ENCODE data around the gene STOX1.
"Not testable (repeated sequence)": the region's sequence is repeated elsewhere in the genome, so short reads cannot be mapped to it uniquely, and the experiment has no call there.

Gene STOX1

DNA sequence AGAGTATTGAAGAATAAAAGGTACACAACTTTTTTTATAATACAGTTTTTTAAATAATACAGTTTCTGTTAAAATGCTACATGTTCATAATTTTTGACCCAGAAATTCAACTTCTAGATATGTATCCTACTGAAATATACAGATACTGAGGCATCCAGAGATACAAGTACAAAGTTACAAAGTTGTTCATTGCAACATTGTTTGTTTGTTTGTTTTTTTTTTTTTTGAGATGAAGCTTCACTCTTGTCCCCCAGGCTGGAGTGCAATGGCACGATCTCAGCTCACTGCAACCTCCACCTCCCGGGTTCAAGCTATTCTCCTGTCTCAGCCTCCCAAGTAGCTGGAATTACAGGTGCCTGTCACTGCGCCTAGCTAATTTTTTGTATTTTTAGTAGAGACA is 105.5 kb downstream of the STOX1 start:
- H3F3A ChIP-seq (ENCODE audit: insufficient read depth, low read length); H3K9me2 ChIP-seq (ENCODE audit: low read depth, low read length); H4K20me1 ChIP-seq (ENCODE audit: insufficient read depth, low read length); H2AFZ ChIP-seq (ENCODE audit: low read length); H3K79me2 ChIP-seq (ENCODE audit: insufficient read depth, low read length); H3K4me3 ChIP-seq (ENCODE audit: low read depth, low read length, poor library complexity, severe bottlenecking); H3K9me3 ChIP-seq (ENCODE audit: low read length); H3K9ac ChIP-seq (ENCODE audit: low read length); H3K27ac ChIP-seq (ENCODE audit: low read depth, low read length, poor library complexity, severe bottlenecking); H3K4me2 ChIP-seq (ENCODE audit: low read length); H3K4me1 ChIP-seq (ENCODE audit: insufficient read depth, low read length, severe bottlenecking); H3K27me3 ChIP-seq (ENCODE audit: insufficient read depth, low read length): not testable (repeated sequence)
- peaks cover 58% of the 10 kb centered on the region for H3K36me3 ChIP-seq (ENCODE audit: insufficient read depth, low read length)

DNA sequence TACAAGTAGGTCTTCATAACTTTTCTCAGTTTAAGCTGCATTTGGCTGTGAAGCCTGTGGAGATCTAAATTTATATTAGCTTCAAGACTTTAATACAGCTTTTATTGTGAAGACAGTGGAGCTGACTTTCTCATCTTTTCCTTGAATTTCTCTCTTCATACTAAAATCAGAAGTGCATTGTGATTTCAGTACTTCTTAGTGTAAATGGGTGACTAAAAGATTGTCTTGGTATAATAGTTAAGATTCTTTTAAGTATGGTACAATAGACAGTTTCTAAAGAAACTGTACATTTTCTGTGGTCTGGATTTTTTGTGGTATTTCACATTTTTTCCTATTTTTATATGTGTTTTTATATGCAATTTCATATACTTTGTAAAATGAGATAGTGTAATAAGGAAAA is 107.7 kb downstream of the STOX1 start:
- Histone ChIP-seq H3K79me2 (ENCODE audit: insufficient read depth, low read length) (no peaks in the 10 kb centered on the region), H3K36me3 (ENCODE audit: insufficient read depth, low read length) (peaks cover 71% of the 10 kb centered on the region), H3F3A (ENCODE audit: insufficient read depth, low read length) (no peaks in the 10 kb centered on the region), H3K4me3 (ENCODE audit: low read depth, low read length, poor library complexity, severe bottlenecking) (no peak overlapping the region), H3K9me2 (ENCODE audit: low read depth, low read length) (no peaks in the 10 kb centered on the region), H3K9ac (ENCODE audit: low read length) (no peak overlapping the region), H3K27me3 (ENCODE audit: insufficient read depth, low read length) (no peaks in the 10 kb centered on the region), H3K9me3 (ENCODE audit: low read length) (no peaks in the 10 kb centered on the region), H2AFZ (ENCODE audit: low read length) (no peak overlapping the region), H3K4me2 (ENCODE audit: low read length) (no peak overlapping the region), H3K27ac (ENCODE audit: low read depth, low read length, poor library complexity, severe bottlenecking) (no peak overlapping the region), H4K20me1 (ENCODE audit: insufficient read depth, low read length) (no peaks in the 10 kb centered on the region), H3K4me1 (ENCODE audit: insufficient read depth, low read length, severe bottlenecking) (no peaks in the 10 kb centered on the region)
- TF ChIP-seq, protein P1, sequence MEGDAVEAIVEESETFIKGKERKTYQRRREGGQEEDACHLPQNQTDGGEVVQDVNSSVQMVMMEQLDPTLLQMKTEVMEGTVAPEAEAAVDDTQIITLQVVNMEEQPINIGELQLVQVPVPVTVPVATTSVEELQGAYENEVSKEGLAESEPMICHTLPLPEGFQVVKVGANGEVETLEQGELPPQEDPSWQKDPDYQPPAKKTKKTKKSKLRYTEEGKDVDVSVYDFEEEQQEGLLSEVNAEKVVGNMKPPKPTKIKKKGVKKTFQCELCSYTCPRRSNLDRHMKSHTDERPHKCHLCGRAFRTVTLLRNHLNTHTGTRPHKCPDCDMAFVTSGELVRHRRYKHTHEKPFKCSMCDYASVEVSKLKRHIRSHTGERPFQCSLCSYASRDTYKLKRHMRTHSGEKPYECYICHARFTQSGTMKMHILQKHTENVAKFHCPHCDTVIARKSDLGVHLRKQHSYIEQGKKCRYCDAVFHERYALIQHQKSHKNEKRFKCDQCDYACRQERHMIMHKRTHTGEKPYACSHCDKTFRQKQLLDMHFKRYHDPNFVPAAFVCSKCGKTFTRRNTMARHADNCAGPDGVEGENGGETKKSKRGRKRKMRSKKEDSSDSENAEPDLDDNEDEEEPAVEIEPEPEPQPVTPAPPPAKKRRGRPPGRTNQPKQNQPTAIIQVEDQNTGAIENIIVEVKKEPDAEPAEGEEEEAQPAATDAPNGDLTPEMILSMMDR (IDR thresholded peaks at IDR 0.05; ENCODE audit: low read length) = no peak
- no peak for TF ChIP-seq EZH2 (IDR thresholded peaks at IDR 0.05; ENCODE audit: borderline replicate concordance, low read length)

DNA sequence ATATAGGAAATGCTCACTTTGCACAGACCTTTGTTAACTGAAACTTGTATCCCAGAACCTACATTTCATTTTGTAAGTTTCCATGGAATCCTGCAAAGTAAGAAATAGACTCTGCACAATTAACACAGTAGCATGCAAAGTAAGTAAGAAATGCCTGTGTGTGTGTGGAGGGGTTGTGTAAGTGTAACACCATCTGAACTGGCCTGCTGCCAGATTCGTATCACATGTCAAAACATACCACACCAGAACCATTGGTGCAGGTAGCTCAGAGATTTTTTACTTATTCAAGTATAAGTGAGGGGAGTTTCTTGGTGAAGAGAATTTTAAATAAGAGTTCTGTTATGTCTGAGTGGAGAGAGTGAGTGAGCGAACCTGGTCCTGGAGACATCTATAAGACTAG is 110.8 kb downstream of the STOX1 start:
- Histone ChIP-seq H3K4me2 (ENCODE audit: low read length) (no peak overlapping the region), H2AFZ (ENCODE audit: low read length) (no peak overlapping the region), H3K9ac (ENCODE audit: low read length) (no peak overlapping the region), H3F3A (ENCODE audit: insufficient read depth, low read length) (no peaks in the 10 kb centered on the region), H3K36me3 (ENCODE audit: insufficient read depth, low read length) (peaks cover 72% of the 10 kb centered on the region), H3K4me3 (ENCODE audit: low read depth, low read length, poor library complexity, severe bottlenecking) (no peak overlapping the region), H3K27ac (ENCODE audit: low read depth, low read length, poor library complexity, severe bottlenecking) (no peak overlapping the region), H3K9me2 (ENCODE audit: low read depth, low read length) (no peaks in the 10 kb centered on the region), H3K9me3 (ENCODE audit: low read length) (no peaks in the 10 kb centered on the region), H3K4me1 (ENCODE audit: insufficient read depth, low read length, severe bottlenecking) (no peaks in the 10 kb centered on the region), H3K27me3 (ENCODE audit: insufficient read depth, low read length) (no peaks in the 10 kb centered on the region), H3K79me2 (ENCODE audit: insufficient read depth, low read length) (no peaks in the 10 kb centered on the region), H4K20me1 (ENCODE audit: insufficient read depth, low read length) (no peaks in the 10 kb centered on the region)
- no peak for TF ChIP-seq EZH2 (IDR thresholded peaks at IDR 0.05; ENCODE audit: borderline replicate concordance, low read length)

DNA sequence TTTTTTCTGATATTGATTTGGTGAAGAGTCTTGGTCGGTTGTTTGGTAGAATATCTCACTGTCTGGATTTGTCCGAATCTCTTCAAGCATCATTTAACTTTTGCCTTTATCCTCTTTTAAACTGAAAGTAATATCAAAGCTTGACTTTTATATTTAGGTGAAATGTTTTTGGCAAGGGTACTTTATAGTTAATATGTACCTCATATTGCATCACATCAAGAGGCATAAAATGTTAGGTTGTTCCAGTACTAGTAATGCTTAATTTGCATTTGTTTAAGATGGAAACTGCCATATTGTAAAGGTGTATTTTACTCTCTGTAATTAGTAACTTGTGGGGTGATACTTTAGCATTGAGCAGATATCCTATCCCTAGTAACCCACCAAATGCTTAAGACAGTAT is 111.6 kb downstream of the STOX1 start:
- Histone ChIP-seq H3K9me3 (ENCODE audit: low read length) (no peaks in the 10 kb centered on the region), H3K27ac (ENCODE audit: low read depth, low read length, poor library complexity, severe bottlenecking) (no peak overlapping the region), H3K9me2 (ENCODE audit: low read depth, low read length) (no peaks in the 10 kb centered on the region), H3K79me2 (ENCODE audit: insufficient read depth, low read length) (no peaks in the 10 kb centered on the region), H3K27me3 (ENCODE audit: insufficient read depth, low read length) (no peaks in the 10 kb centered on the region), H4K20me1 (ENCODE audit: insufficient read depth, low read length) (no peaks in the 10 kb centered on the region), H3K4me3 (ENCODE audit: low read depth, low read length, poor library complexity, severe bottlenecking) (no peak overlapping the region), H3K4me2 (ENCODE audit: low read length) (no peak overlapping the region), H2AFZ (ENCODE audit: low read length) (no peak overlapping the region), H3K36me3 (ENCODE audit: insufficient read depth, low read length) (peaks cover 77% of the 10 kb centered on the region), H3K4me1 (ENCODE audit: insufficient read depth, low read length, severe bottlenecking) (no peaks in the 10 kb centered on the region), H3F3A (ENCODE audit: insufficient read depth, low read length) (no peaks in the 10 kb centered on the region), H3K9ac (ENCODE audit: low read length) (no peak overlapping the region)
- no peak for TF ChIP-seq EZH2 (IDR thresholded peaks at IDR 0.05; ENCODE audit: borderline replicate concordance, low read length)
- TF ChIP-seq, protein P1 (IDR thresholded peaks at IDR 0.05; ENCODE audit: low read length) = no peak

DNA sequence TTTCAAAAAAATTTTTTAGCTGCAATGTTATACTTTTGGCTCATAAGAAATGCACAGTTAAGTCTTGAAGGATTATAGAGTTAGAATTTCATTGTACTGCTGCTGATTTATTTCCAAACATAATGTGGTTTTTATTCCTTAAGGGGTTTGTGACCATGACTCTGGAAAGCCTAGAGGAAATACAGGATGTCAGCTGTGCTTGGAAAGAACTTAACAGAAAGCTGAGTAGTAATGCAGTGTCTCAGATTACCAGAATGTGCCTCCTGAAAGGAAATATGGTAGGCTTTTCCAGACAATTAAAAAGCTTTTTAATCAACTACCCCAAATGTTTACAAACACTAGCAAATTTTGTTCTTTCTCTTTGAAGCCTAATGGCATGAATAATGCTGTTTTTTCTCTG is 113.6 kb downstream of the STOX1 start:
- peaks cover 73% of the 10 kb centered on the region for H3K36me3 ChIP-seq (ENCODE audit: insufficient read depth, low read length)

More for the DNA sequence above, 113.6 kb downstream of the STOX1 start:
- not testable (repeated sequence) for H3K9me2 ChIP-seq (ENCODE audit: low read depth, low read length); H3K27me3 ChIP-seq (ENCODE audit: insufficient read depth, low read length); H3K9ac ChIP-seq (ENCODE audit: low read length); H4K20me1 ChIP-seq (ENCODE audit: insufficient read depth, low read length); H3K4me3 ChIP-seq (ENCODE audit: low read depth, low read length, poor library complexity, severe bottlenecking); H3K4me1 ChIP-seq (ENCODE audit: insufficient read depth, low read length, severe bottlenecking); H3K9me3 ChIP-seq (ENCODE audit: low read length); H3K27ac ChIP-seq (ENCODE audit: low read depth, low read length, poor library complexity, severe bottlenecking); H3F3A ChIP-seq (ENCODE audit: insufficient read depth, low read length); H2AFZ ChIP-seq (ENCODE audit: low read length); H3K4me2 ChIP-seq (ENCODE audit: low read length); H3K79me2 ChIP-seq (ENCODE audit: insufficient read depth, low read length)
